ENCODE measurements around the gene KIRREL3.

The KIRREL3 gene

DNA sequence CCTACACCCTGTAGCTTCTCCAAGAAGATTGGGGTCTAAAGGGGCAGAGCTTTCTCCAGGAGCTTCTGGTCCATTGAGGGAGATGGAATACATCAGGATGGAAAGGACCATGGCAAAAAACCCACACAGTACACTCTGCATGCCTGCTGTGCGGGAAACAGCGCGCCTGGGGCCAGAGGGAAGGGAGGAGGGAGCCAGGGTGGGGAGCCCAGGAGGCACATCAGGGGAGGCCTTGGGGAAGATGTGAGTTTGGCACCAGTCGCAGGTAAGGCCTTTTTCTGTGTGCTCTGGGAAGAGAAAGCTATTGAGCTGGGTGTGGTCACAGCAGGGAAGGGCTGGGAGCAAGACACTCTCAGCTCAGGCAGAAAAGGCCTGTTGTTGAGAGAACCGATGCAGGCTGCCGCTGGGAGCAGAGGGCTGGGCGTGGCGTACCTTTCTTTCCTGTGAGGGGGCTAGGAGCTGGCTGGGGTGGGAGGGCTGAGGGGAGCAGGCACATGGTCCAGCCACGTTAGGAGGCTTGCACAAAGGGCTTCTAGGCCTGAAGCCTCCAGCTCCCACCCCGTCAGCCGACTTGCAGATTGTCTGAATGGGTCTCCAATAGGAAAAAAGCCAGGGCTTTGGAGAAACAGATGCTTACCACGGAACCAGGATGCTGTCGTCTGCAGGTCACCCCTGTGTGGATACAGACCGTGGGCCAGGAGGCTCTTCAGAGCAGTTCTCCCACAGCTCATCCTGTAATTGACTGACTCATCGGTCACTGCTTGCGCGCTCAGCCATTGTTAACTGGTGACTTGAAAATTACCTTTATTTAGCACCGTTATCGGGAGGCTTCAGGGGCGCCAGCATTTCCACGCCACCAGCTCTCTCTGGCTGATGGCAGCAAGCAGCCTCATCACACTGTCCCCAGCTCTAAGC lies 407.8 kb downstream of the KIRREL3 start:
- DNase-seq, result no peak

DNA sequence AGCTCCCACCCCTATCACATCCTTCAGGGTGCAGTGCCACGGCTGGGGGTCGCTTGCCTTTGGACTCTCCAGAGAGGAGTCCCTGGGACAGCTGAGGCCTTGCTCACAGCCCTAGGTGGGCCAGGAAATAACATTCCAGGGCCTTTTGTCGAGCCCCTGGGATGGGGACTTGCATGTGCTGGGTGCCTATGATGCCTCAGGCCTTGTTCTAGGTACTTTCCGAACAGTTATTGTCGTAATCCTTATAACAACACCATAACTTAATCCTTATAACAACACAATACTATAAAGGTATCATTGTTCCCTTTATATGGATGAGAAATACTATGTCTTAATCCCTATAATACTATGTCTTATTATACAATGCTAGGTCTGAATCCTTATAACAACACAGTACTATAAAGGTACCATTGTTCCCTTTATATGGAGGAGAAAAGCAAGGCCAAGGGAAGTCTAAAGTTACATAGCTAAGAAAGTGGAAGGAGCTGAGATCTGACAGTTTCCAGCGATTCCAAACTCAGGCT lies 408.5 kb downstream of the KIRREL3 start:
- no peak for DNase-seq

DNA sequence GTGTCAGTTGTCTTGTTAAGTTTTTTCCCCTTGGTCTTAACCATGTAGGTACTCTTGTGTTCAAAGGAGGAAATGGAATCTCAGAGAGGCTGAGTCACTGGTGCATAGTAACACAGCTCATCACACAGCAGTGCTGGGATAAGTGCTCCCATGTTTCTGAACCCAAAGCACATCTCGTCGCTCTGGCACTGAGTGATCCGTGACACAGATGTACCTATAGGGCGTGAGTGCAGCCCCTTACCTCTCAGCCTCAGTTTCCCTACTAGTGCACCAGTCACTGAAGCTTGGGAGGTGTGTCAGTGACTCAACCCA lies 411.1 kb downstream of the KIRREL3 start:
- DNase-seq, result no peak

DNA sequence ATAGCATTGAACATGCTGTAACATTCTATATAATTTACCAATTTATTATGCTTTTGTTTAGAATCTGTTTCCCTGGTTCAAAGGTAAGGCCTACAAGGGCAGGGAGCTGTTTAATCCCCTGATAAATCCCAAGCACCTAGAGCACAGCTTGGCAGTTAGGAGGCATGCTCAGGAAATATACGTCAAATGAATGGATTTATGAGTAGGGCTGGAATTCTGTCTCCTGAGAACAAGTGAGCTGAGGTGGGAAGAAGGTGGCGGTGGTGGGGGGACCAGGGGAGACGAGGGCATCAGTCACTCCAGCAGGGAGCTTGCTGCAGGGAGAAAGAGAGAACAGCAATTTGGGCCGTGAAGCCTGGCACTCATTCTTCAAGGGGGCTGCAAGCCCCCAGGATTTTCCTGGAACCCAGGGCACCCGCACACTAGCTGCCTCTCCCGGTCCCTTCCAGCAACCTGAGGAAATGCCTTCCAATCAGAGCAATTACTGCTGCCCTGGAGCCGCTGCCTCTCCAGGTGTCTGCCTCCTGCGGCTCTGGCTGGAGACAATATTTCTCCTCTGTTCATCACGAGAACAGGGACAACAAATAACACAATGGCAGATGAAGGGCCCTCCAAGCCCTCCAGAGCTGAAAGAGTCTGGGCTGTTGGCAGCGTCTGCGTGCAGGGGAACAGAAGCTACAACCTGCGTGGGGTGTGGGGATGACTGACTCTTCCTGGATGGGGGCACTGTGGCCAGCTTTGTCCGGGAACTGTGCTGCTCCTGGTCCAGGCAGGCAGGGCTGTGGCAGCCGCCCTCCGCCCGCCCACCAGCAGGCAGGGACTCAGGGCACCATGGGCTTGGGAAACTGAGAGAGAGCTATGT lies 411.7 kb downstream of the KIRREL3 start:
- DNase-seq, result no peak

DNA sequence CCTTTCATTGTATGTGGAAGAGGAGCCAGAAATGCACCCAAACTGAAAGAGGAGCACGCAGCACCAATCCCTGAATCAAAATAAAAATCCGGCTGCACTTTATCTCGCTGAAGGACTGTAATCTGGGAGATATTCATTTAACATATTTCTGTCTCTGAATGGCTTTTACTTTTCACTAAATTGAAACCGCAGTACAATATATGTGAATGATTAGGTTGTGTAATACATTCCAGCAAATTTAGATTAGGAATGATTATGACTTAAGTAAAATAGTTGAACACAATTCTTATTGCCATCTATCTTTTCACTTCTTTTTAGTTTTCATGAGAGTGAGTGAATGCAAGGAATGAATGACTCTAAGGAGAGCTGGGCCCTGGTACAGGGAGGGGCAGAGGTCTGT lies 413.0 kb downstream of the KIRREL3 start:
- DNase-seq, result peak; percentile 50

DNA sequence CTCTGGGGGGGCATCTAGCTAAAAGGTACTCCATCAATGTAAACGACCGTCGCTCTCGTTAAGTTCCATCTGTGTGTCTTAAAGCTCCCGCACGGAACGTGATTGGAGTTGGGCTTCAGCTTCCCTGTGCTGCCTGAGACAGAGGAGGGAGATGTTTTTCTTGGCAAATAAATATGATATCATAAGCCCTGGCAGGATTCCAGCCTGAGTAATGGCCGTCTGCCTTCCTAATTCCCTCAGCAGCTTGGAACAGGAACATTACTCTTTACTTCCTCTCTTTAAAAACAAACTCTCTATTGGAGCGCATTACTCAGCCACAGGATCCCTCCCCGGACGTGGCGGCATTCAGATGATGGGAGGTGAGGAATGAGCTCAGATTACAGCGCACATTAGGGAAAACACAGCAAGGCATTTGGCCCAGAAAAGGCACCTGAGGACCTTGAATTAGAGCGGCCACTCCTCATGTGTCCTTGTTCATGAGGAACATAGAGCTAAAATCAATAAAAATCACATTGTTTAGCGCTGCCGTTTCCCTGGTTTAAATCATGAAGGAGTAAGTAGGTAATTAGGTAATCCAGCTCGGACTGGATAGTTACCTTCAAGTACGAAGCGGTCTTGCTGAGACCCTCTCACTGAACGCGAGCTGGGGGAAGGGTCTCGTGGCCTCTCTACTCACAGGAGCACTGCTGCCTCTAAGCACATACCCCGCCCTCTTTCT lies 414.6 kb downstream of the KIRREL3 start:
- peak; percentile 98 for DNase-seq

DNA sequence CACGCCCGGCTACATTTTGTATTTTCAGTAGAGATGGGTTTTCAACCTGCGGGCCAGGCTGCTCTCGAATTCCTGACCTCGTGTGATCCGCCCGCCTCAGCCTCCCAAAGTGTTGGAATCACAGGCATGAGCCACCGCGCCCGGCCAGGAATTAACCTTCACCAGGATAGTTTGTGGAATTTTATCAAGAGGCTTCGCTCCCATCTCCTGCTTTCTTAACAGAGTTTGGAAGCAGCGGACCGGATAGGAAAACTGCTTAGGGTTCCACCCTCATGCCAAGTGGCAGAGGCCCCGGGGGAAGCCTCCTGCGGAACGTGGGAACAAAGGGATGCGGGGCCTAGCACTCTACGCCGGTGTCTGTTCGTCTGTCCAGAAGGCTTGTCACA lies 415.2 kb downstream of the KIRREL3 start:
- DNase-seq, result no peak

DNA sequence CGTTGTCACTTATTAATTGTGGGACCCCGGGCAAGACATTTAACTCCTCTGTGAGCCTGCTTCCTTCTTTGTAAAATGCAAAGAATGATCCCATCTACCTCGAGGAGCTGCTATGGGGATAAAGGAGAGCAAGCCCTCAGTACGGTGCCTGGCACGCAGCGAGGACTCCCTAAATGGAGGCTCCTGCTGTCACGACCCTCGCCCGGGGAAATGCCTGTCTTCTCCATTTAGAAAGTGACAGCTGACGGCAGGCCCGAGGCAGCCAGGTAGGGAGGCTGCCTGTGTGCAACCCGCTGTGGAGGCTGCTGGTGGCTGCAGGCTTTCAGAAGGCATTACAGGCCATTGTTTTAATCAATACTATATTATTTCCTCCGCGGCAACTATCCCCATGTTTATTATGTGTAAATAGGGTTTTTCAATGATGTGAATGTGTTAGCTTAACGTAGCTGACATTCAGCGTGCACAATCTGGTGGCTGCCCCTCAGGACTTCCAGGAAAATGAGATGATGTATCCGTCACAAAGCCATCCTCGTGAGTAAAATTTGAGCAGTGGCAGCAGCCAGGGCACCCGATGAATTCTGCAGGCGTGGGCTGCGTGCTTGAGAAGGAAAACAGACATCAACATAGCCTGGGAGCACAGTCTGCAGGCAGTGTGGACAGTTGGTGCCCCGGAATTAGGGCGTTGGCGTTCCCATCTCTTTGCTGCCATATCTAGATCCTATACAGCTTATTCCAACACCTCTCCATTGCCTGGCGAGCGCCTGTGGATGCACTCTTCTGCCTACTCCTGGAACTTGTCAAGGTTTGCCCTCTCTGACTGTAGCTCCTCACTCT lies 416.8 kb downstream of the KIRREL3 start:
- DNase-seq, result no peak

DNA sequence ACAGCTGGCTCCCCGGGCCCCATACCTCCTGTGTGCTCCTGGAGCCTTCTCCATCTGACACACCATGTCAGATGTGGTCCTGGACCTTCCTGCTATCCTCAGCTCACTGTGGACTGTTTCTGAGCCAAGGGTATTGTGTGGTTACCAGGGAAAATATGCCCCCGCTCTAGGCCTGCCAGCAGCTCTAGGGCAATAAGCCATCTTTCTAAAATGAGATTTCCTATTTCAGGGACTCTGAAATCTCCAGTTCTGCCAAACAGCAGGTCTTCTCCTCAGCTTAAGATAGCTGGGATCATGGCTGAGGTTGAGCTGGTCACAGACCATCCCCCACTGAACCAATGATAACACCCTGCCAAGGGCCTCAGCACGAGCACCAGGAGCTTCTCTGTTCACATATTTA lies 417.5 kb downstream of the KIRREL3 start:
- DNase-seq, result no peak

DNA sequence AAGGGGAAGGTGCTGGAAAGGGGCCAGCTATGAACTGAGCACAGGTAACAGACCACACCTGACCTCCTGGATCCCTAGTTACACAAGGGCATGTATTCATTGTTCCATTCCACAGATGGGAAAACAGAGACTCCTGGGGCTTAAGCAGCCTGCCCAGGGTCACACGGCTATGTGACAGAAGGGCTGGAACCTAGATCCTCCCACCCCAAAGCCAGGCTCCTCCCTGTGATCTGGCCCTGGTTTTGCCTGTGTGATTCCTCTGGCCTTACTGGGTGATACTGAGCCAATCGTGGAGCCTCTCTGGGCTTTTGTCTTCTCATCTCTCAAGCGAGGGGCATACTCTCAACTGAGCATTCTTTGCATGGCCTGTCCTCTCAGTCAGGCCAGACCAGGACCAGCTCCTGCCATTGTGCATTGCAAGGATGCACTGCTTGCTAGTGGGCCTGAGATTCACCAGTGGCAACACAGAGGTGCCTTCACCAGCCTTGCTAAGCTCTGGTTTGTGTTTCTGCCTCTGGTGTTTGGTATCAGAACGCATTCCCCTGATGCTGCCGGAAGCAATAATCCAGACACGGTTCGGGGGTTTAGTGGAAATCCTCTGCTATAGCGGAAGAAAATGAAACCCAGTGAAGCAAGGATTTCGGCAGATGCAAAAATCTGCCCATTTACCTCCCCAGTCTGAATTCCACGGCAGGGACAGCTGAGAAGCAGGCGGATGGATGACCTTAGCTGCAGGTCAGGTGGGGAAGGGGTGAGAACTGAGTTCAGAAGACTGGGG lies 418.5 kb downstream of the KIRREL3 start:
- no peak for DNase-seq

DNA sequence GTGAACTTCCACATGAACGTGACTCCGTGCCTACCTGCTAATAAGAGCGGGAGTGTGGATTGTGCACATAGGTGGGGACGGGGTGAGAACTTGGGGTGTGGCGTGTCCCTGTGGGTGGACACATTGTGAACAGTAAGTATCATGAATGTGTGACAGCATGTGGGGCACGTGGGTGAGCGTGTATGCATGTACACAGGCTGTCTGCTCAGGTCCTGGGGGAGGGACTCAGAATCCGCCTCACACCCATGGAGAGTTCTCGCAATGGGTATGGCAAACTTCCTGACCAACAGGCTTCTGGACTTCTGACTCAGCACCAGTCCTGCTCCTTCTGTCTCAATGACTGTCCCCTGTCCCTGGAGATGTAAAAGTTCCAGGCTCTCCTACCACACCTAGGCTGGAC lies 422.1 kb downstream of the KIRREL3 start:
- no peak for DNase-seq

DNA sequence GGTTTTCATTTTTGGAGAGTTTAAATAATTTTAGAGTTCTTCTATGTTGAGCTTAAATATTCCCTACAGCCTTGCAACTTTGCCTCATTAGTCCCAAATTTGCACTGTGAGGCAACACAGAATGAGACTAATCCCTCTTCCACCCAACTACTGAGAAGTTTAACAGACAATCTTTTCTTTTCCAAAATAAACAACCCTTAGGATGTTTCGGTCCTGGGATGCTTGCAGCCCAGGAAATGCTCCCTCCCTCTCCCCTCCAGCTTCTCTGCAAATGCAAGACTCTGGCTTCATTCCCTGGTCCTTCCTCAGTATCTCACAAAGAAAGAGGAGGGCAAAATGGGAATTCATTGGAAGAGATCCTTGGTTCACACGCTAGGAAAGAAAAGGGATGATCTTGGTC lies 422.5 kb downstream of the KIRREL3 start:
- DNase-seq, result no peak

DNA sequence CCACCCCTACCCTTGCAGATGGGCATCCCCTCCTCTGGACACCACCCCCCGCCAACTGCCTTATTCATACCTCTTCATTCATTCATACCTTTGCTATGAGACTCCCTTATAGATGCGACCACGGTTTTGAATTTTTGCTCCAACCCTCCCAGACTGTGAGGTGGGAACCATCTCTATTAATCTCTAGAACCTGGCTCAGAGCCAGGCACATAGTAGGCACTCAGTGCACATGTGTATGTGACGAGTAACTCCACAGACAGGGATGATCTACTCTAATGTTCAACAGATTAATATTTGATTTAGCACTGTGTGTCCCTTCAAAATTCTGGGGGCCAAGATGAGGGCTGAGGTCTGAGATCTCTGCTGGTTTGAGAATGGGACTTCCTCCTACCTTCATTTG lies 424.7 kb downstream of the KIRREL3 start:
- DNase-seq, result no peak

DNA sequence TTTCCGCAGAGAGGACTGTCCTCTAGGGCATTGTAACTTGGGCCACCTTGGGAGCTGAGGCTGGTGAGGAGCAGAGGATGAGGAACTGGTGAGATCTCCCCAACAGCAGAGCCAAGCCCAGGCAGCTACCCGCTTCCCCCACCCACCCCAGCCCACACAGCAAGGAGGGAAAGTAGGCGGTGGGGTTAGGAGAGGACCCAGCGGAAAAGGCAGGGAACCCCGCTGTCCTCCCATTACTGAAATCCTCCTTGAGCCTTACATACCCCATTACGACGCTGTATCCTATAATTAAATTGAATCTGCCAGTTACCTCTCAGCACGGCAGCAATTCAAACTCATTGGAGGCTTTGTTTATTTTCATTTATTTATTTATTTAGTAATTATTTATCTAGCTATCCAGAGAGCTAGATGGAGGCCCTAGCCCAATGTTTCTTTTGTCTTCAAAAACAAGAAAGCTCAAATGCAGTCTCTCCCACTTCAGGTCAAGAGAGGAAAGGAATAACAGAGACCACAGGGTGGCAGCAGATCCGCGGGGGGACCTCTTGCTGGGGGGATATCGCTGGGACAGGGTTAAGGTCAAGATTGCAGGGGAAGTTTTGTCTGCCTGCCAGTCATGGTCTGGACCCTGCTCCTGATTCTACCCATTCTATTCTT lies 427.1 kb downstream of the KIRREL3 start:
- DNase-seq, result no peak

DNA sequence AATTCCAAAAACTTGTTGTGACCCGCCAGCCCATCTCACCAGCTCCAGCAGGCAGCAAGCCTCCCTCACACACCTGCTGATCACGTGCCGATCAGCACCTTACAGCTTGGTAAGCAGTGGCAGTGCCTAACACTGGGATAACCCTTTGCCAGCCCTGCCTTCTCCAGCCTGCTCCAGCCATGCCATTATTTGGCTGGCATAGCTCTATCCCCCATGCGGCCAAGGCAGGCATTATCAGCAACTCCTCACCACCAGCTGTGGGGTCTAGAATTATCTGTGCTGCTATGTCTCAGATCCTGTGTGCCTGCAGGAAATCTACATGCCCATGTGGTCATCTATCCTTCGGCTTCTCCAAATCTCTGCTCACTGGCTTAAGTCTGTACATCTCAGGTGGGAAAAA lies 430.1 kb downstream of the KIRREL3 start:
- no peak for DNase-seq

DNA sequence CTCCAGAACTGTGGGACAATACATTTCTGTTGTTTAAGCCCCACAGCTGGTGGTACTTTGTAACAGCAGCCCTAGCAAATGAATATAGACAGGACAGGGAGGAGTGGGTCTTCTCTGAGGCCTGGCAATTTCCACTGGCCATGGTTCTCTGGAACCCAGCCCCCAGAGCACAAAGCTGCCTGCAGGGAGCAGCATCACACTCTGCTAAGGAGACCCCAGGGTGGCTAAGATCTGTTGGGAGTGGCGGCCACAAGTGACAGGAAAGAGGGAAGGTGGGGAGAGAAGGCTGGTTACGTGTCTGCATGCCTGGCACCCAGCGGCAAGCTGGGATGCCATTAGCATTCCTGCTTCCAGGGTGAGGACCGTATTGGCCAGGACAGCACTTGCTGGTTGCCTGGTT lies 433.2 kb downstream of the KIRREL3 start:
- no peak for DNase-seq

DNA sequence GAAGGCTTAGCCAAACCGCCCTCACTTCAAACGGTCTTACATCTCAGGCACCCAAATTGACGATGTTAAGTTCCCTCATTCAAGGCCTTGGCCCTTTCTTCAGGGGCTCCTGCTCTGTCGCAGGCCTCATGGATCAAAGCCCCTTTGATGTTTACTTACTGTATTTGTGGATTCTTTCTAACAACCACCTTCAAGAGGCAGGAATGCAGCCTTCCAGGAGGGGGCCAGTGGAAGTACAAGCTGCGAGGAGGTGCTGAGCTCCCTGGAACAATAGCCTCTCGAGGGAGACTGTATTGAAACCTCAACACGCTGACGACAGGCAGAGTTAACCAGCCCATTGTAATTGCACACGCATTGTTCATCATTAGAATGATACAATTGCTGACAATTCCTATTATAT lies 436.0 kb downstream of the KIRREL3 start:
- DNase-seq, result no peak

DNA sequence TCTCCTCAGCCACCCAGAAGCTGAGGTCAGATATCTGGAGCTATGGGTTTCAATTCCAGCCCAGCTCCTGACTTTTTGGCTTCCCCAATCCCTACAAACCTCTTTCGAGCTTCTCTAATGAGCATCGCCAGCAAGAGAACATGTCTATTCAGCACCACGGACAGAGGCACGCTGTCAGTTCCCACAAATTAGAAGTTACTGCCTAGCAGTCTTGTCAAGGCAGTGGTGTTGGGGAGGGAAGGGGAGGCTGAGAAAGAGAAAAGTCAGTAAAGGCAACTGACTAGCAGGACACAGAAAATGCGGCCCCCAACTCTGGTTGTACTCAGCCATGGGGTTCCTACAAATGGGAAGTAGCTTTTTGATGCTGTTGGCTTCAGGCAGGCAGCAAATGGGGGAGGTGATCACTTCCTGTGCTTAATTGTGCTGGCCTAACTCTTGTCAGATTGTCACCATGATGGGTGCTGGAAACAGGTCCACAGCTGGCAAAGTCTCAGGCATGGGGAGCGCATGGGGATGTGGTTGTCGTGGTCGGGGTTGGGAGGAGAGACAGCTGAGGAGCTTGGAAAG lies 439.2 kb downstream of the KIRREL3 start:
- peak; percentile 73 for DNase-seq

DNA sequence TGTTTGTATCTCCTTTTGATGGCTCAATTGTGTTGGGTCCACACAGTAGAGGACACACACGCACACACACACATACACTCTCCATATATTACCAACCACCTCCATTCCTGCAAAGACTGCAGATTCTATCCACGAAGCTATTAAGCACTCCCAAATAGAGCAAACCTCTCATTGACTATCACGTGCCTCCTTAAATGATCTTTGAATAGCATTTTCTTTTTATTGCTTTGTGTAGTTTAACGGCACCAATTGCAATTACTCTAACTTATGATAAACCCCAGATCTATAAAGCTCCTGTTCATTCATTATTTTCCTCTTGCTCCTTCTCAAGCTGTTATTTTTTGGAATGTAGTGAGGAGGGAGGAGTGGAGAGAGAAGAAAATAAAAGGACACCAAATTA lies 440.3 kb downstream of the KIRREL3 start:
- DNase-seq, result no peak

Measured in fibroblast of upper back skin (primary cell).